Spleen (tissue), 7 donors: Measurements from ENCODE around the gene OR56B4.

Experiments
- POLR2A ChIP-seq, 3 donors: fragments of 450-650 bp; IDR thresholded peaks; one replicate each; pipeline ENCODE4 v1.5.1; 2017; ENCODE audit warnings: antibody characterized with exemption in 3 of 3, mild to moderate bottlenecking in 1 of 3
- POLR2AphosphoS5 ChIP-seq, 3 donors: sonication (generic); formaldehyde crosslinking; IDR thresholded peaks; one replicate each; pipeline ENCODE4 v1.5.1; 2017; ENCODE audit warnings: antibody characterized with exemption in 3 of 3
- TF ChIP-seq, protein P1 (sequence below), 11 experiments: fragments of 200-600 bp in 7 of 11; fragments of 450-650 bp in 4 of 11; sonication (generic) in 4 of 11; IDR thresholded peaks in 8 of 11; conservative IDR thresholded peaks in 3 of 11; 1 replicate in 7 of 11; 2 replicates in 4 of 11; pipeline versions ENCODE4 v1.4.0 to v1.8.0; 2016 to 2021; ENCODE audit warnings: antibody characterized with exemption in 11 of 11, inconsistent platforms in 4 of 11, mild to moderate bottlenecking in 1 of 11
- donor health status: DM: no; HTN: no; CAD: no; lungs with moderate emphysema.
- donor health status: DM: no; HTN: no; CAD: no.
- donor health status: DM: no; HTN: no; CAD: no.

DNA sequence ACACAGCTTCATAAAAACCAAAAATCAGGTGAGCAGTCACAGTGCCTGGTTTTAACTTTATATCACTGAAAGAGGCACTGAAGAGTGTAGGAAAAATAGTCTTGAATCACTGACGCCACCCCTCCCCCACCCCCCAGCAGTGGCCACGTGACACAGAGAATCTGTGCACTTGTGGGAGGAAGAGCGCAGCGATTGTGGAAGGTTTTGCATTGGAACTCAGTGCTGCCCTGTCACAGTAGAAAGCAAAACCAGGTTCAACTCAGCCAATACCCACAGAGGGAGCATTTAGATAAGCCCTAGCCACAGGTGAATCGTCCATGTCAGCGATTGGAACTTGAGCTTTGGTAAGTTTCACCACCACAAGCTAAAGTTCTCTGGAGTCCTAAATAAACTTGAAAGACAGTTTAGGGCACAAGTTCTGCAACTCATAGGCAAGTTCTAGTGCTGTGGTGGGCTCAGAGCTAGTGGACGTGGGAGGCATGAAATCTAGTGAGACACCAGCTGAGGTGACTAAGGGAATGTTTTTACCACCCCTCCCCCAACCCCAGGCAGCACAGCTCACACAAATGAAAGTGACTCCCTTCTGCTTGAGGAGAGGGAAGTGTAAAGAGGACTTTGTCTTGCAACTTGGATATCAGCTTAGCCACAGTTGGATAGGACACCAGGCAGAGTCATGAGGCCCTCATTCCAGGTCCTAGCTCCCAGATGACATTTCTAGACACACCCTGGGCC is 49.3 kb downstream of the OR56B4 start:
- TF ChIP-seq, protein P1, sequence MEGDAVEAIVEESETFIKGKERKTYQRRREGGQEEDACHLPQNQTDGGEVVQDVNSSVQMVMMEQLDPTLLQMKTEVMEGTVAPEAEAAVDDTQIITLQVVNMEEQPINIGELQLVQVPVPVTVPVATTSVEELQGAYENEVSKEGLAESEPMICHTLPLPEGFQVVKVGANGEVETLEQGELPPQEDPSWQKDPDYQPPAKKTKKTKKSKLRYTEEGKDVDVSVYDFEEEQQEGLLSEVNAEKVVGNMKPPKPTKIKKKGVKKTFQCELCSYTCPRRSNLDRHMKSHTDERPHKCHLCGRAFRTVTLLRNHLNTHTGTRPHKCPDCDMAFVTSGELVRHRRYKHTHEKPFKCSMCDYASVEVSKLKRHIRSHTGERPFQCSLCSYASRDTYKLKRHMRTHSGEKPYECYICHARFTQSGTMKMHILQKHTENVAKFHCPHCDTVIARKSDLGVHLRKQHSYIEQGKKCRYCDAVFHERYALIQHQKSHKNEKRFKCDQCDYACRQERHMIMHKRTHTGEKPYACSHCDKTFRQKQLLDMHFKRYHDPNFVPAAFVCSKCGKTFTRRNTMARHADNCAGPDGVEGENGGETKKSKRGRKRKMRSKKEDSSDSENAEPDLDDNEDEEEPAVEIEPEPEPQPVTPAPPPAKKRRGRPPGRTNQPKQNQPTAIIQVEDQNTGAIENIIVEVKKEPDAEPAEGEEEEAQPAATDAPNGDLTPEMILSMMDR (IDR thresholded peaks at IDR 0.05 in 8 of 11, conservative IDR thresholded peaks at IDR 0.05 in 3 of 11), result no peak
- no peak for TF ChIP-seq POLR2AphosphoS5 (IDR thresholded peaks at IDR 0.05)
- no peak for TF ChIP-seq POLR2A (IDR thresholded peaks at IDR 0.05)
